HepG2 (cell line): ENCODE results near the gene ARHGDIA. TPM values are rescaled to one million over a fixed set of nuclear protein-coding genes. Genes with fewer than 3 reads are reported as not detected.

Experiments used
- AGO1 ChIP-seq: fragments of 200-400 bp; formaldehyde crosslinking; IDR thresholded peaks from 2 replicates; pipeline ENCODE4 v1.6.1; 2017; ENCODE audit warnings: mild to moderate bottlenecking, low read depth, low read length, moderate library complexity; ENCODE audit not compliant: poor library complexity, severe bottlenecking
- AHR ChIP-seq: IDR thresholded peaks from 2 replicates; pipeline ENCODE4 v1.6.1; 2018; ENCODE audit warnings: missing genetic modification reagents, missing compliant biosample characterization
- CEBPG ChIP-seq: IDR thresholded peaks from 2 replicates; pipeline ENCODE4 v1.6.1; 2016
- CHCHD3 ChIP-seq: sonication (generic); formaldehyde crosslinking; IDR thresholded peaks from 2 replicates; pipeline ENCODE4 v1.8.0; 2022; ENCODE audit warnings: mild to moderate bottlenecking, missing genetic modification reagents, moderate library complexity
- FOXA1 ChIP-seq, 2 experiments: fragments of 450-650 bp in 1 of 2; sonication (generic) in 1 of 2; formaldehyde crosslinking in 1 of 2; IDR thresholded peaks; 2 replicates each; pipeline versions ENCODE4 v1.4.0 to v1.6.1; 2016 to 2020; ENCODE audit warnings: missing genetic modification reagents in 1 of 2
- FOXO1 ChIP-seq: sonication (generic); formaldehyde crosslinking; IDR thresholded peaks from 2 replicates; pipeline ENCODE4 v1.4.0; 2020; ENCODE audit warnings: missing genetic modification reagents
- POLR2G ChIP-seq: fragments of 200-400 bp; formaldehyde crosslinking; IDR thresholded peaks from 2 replicates; pipeline ENCODE4 v1.6.1; 2018; ENCODE audit warnings: mild to moderate bottlenecking, low read depth, low read length, moderate library complexity
- TFE3 ChIP-seq: IDR thresholded peaks from 2 replicates; pipeline ENCODE4 v1.6.1; 2016
- THRA ChIP-seq: sonication (generic); formaldehyde crosslinking; IDR thresholded peaks from 2 replicates; pipeline ENCODE4 v1.4.0; 2020; ENCODE audit warnings: missing genetic modification reagents, borderline replicate concordance
- YY1 ChIP-seq: IDR thresholded peaks from 2 replicates; pipeline ENCODE4 v1.6.1; 2011; ENCODE audit warnings: low read length, low read depth, moderate library complexity, mild to moderate bottlenecking; ENCODE audit not compliant: insufficient read depth, insufficient replicate concordance
- ZBTB43 ChIP-seq: sonication (generic); formaldehyde crosslinking; conservative IDR thresholded peaks from 2 replicates; pipeline ENCODE4 v1.4.0; 2020; ENCODE audit warnings: missing genetic modification reagents
- ZFP36L1 ChIP-seq: sonication (generic); formaldehyde crosslinking; IDR thresholded peaks from 2 replicates; pipeline ENCODE4 v1.8.0; 2022; ENCODE audit warnings: mild to moderate bottlenecking, missing genetic modification reagents, moderate library complexity
- ZFY ChIP-seq: sonication (generic); formaldehyde crosslinking; IDR thresholded peaks from 2 replicates; pipeline ENCODE4 v1.4.0; 2020; ENCODE audit warnings: missing genetic modification reagents
- ZGPAT ChIP-seq: IDR thresholded peaks from 2 replicates; pipeline ENCODE4 v1.6.1; 2016; ENCODE audit warnings: mild to moderate bottlenecking
- ZNF563 ChIP-seq: sonication (generic); formaldehyde crosslinking; IDR thresholded peaks from 2 replicates; pipeline ENCODE4 v1.8.0; 2022; ENCODE audit warnings: mild to moderate bottlenecking, moderate library complexity, missing genetic modification reagents
- ZNF564 ChIP-seq: sonication (generic); formaldehyde crosslinking; IDR thresholded peaks from 2 replicates; pipeline ENCODE4 v1.8.1; 2023; ENCODE audit warnings: mild to moderate bottlenecking, missing genetic modification reagents
- ZNF605 ChIP-seq: sonication (generic); formaldehyde crosslinking; IDR thresholded peaks from 2 replicates; pipeline ENCODE4 v1.8.0; 2022; ENCODE audit warnings: mild to moderate bottlenecking, missing genetic modification reagents
- ZNF607 ChIP-seq: sonication (generic); formaldehyde crosslinking; IDR thresholded peaks from 2 replicates; pipeline ENCODE4 v1.5.1; 2020; ENCODE audit warnings: missing genetic modification reagents, mild to moderate bottlenecking, borderline replicate concordance
- ZNF672 ChIP-seq: sonication (generic); formaldehyde crosslinking; IDR thresholded peaks from 2 replicates; pipeline ENCODE4 v1.8.1; 2022; ENCODE audit warnings: missing genetic modification reagents
- ZNF710 ChIP-seq: sonication (generic); formaldehyde crosslinking; IDR thresholded peaks from 2 replicates; pipeline ENCODE4 v1.5.0; 2020; ENCODE audit warnings: mild to moderate bottlenecking, missing genetic modification reagents, borderline replicate concordance
- ZNF737 ChIP-seq: sonication (generic); formaldehyde crosslinking; IDR thresholded peaks from 2 replicates; pipeline ENCODE4 v1.5.0; 2020; ENCODE audit warnings: missing genetic modification reagents, mild to moderate bottlenecking, borderline replicate concordance
- polyA plus RNA-seq, 8 experiments: library from polyadenylated mRNA; depleted of rRNA in 3 of 8; stranded (reverse) in 7 of 8; unstranded in 1 of 8; fragments of >200 nt; fragmentation: Illumina TruSeq in 4 of 8; extraction: Trizol in 4 of 8; gene quantifications; 2 replicates each; pipeline versions ENCODE4 v1.2.1 to v1.2.3, GENCODE V29; 2011 to 2016; ENCODE audit warnings: low read depth in 4 of 8, missing spikeins in 1 of 8, mixed read lengths in 1 of 8; ENCODE audit not compliant: insufficient read depth in 1 of 8
- total RNA-seq, 5 experiments: library from RNA; depleted of rRNA; stranded (reverse); fragments of >200 nt; fragmentation: Illumina TruSeq; extraction: Trizol; gene quantifications; 2 replicates each; pipeline ENCODE4 v1.2.3, GENCODE V29; 2016; ENCODE audit warnings: low read depth in 1 of 5

The ARHGDIA gene
- total and polyA plus RNA-seq, 2 of the 13 experiments (the other 11 are each of a cell fraction or from before 2014, with no cell fraction given): 40.0 to 64.0 TPM

GRCh38 chr17:81860756-81861568, 10.2 kb downstream of the ARHGDIA start (continued):
- TF ChIP-seq ZNF710 (CRISPR knock-in tag) (peak; percentile 95; the same call in 1 of the 2 replicates), CHCHD3 (CRISPR knock-in tag) (peak; percentile 93; the same call in 1 of the 2 replicates), ZBTB43 (CRISPR knock-in tag) (peak; percentile 75; the same call in 1 of the 2 replicates), YY1 (peak; percentile 71), ZNF605 (CRISPR knock-in tag) (peak; percentile 99), ZGPAT (peak; percentile 92), FOXO1 (peak; percentile 65), THRA (CRISPR knock-in tag) (peak; percentile 53), AHR (CRISPR knock-in tag) (peak; percentile 91; the same call in 1 of the 2 replicates), FOXA1 (IDR thresholded peaks at IDR 0.05) (no peak), FOXA1 (CRISPR knock-in tag; IDR thresholded peaks at IDR 0.05) (peak; percentile 35; the same call in 1 of the 2 replicates), ZNF737 (CRISPR knock-in tag) (peak; percentile 59; the same call in 1 of the 2 replicates), ZFY (peak; percentile 90), ZNF672 (no peak), TFE3 (CRISPR knock-in tag) (peak; percentile 83), POLR2G (peak; percentile 95), ZNF563 (peak; percentile 93; the same call in 1 of the 2 replicates), AGO1 (no peak), ZFP36L1 (CRISPR knock-in tag) (peak; percentile 96; the same call in 1 of the 2 replicates), ZNF607 (CRISPR knock-in tag) (peak; percentile 21; the same call in 1 of the 2 replicates), CEBPG (peak; percentile 99), ZNF564 (CRISPR knock-in tag) (no peak; the same call in 1 of the 2 replicates)
